ENCODE data around the gene RASSF10.
A peak's percentile ranks its signal among the peaks of the same experiment; 100 is the strongest.

The RASSF10 gene

GRCh38 chr11:12963792-12964536 is 45.2 kb upstream of the RASSF10 start:
- H3K4me1 ChIP-seq (ENCODE audit: low read length) = peaks cover 17% of the 10 kb centered on the region
- no peak for TF ChIP-seq EZH2phosphoT487 (IDR thresholded peaks at IDR 0.05; ENCODE audit: low read depth)
- TF ChIP-seq CTCF (IDR thresholded peaks at IDR 0.05; ENCODE audit: low read depth, low read length) = peak; percentile 93
- peak overlapping the region; percentile 82 for H2AFZ ChIP-seq (ENCODE audit: low read depth, low read length)
- no peaks in the 10 kb centered on the region for H3K36me3 ChIP-seq (replicated peaks; ENCODE audit: low read depth, low read length)
- H3K27me3 ChIP-seq (ENCODE audit: low read depth, low read length) = peaks cover 7% of the 10 kb centered on the region; the same call in 1 of the 2 replicates
- peak overlapping the region; percentile 66 for H3K4me3 ChIP-seq (ENCODE audit: low read length)
- H3K4me2 ChIP-seq (ENCODE audit: low read length) = peak overlapping the region; percentile 76
- peak overlapping the region; percentile 29 for H3K9ac ChIP-seq (ENCODE audit: low read length)
- no peaks in the 10 kb centered on the region for H4K20me1 ChIP-seq (ENCODE audit: insufficient read depth, low read length)
- no peaks in the 10 kb centered on the region for H3K9me3 ChIP-seq (ENCODE audit: insufficient read depth, low read length)
- H3K79me2 ChIP-seq (ENCODE audit: low read length) = no peaks in the 10 kb centered on the region
- H3K27ac ChIP-seq (ENCODE audit: low read length) = no peak overlapping the region

- H3K27ac ChIP-seq (ENCODE audit: low read length) = no peak overlapping the region
- H3K4me2 ChIP-seq (ENCODE audit: low read length) = peak overlapping the region; percentile 76
- H4K20me1 ChIP-seq (ENCODE audit: insufficient read depth, low read length) = no peaks in the 10 kb centered on the region
- peak overlapping the region; percentile 82 for H2AFZ ChIP-seq (ENCODE audit: low read depth, low read length)
- no peaks in the 10 kb centered on the region for H3K36me3 ChIP-seq (replicated peaks; ENCODE audit: low read depth, low read length)
- H3K4me3 ChIP-seq (ENCODE audit: low read length) = peak overlapping the region; percentile 66
- TF ChIP-seq EZH2phosphoT487 (IDR thresholded peaks at IDR 0.05; ENCODE audit: low read depth) (no peak), CTCF (IDR thresholded peaks at IDR 0.05; ENCODE audit: low read depth, low read length) (no peak)
- peak overlapping the region; percentile 29 for H3K9ac ChIP-seq (ENCODE audit: low read length)
- no peaks in the 10 kb centered on the region for H3K79me2 ChIP-seq (ENCODE audit: low read length)
- peaks cover 7% of the 10 kb centered on the region; the same call in 1 of the 2 replicates for H3K27me3 ChIP-seq (ENCODE audit: low read depth, low read length)
- H3K4me1 ChIP-seq (ENCODE audit: low read length) = peaks cover 17% of the 10 kb centered on the region
- no peaks in the 10 kb centered on the region for H3K9me3 ChIP-seq (ENCODE audit: insufficient read depth, low read length)
Observed at GRCh38 chr11:12964650-12965049, 44.5 kb upstream of the RASSF10 start.

GRCh38 chr11:12966002-12966401 is 43.1 kb upstream of the RASSF10 start:
- no peaks in the 10 kb centered on the region for H3K36me3 ChIP-seq (replicated peaks; ENCODE audit: low read depth, low read length)
- H3K27me3 ChIP-seq (ENCODE audit: low read depth, low read length) = peaks cover 7% of the 10 kb centered on the region; the same call in 1 of the 2 replicates
- no peaks in the 10 kb centered on the region for H3K9me3 ChIP-seq (ENCODE audit: insufficient read depth, low read length)
- no peak for TF ChIP-seq CTCF (IDR thresholded peaks at IDR 0.05; ENCODE audit: low read depth, low read length)
- TF ChIP-seq EZH2phosphoT487 (IDR thresholded peaks at IDR 0.05; ENCODE audit: low read depth) = no peak
- no peaks in the 10 kb centered on the region for H3K79me2 ChIP-seq (ENCODE audit: low read length)
- H3K4me1 ChIP-seq (ENCODE audit: low read length) = peaks cover 17% of the 10 kb centered on the region
- H3K4me3 ChIP-seq (ENCODE audit: low read length) = no peak overlapping the region
- H3K27ac ChIP-seq (ENCODE audit: low read length) = no peak overlapping the region
- no peaks in the 10 kb centered on the region for H4K20me1 ChIP-seq (ENCODE audit: insufficient read depth, low read length)
- no peak overlapping the region for H2AFZ ChIP-seq (ENCODE audit: low read depth, low read length)
- no peak overlapping the region for H3K9ac ChIP-seq (ENCODE audit: low read length)
- H3K4me2 ChIP-seq (ENCODE audit: low read length) = no peak overlapping the region

- Histone ChIP-seq H3K27ac (ENCODE audit: low read length) (no peak overlapping the region), H4K20me1 (ENCODE audit: insufficient read depth, low read length) (no peaks in the 10 kb centered on the region), H3K4me2 (ENCODE audit: low read length) (no peak overlapping the region), H3K36me3 (replicated peaks; ENCODE audit: low read depth, low read length) (no peaks in the 10 kb centered on the region), H2AFZ (ENCODE audit: low read depth, low read length) (no peak overlapping the region), H3K4me3 (ENCODE audit: low read length) (no peak overlapping the region), H3K79me2 (ENCODE audit: low read length) (no peaks in the 10 kb centered on the region), H3K9ac (ENCODE audit: low read length) (no peak overlapping the region), H3K4me1 (ENCODE audit: low read length) (peaks cover 9% of the 10 kb centered on the region), H3K9me3 (ENCODE audit: insufficient read depth, low read length) (no peaks in the 10 kb centered on the region), H3K27me3 (ENCODE audit: low read depth, low read length) (peaks cover 14% of the 10 kb centered on the region)
- TF ChIP-seq CTCF (IDR thresholded peaks at IDR 0.05; ENCODE audit: low read depth, low read length) (no peak), EZH2phosphoT487 (IDR thresholded peaks at IDR 0.05; ENCODE audit: low read depth) (no peak)
Observed at GRCh38 chr11:12968101-12968500, 41.0 kb upstream of the RASSF10 start.
